GM08714 (cell line): ENCODE measurements around the gene AIG1.

Experiments
- H3K4me3 ChIP-seq: fragments of 200-500 bp; sonication (Bioruptor generic); 2 replicates; pipeline ENCODE4 v1.5.1; 2014; ENCODE audit warnings: mild to moderate bottlenecking, low read length, inconsistent platforms
- ZNF274 ChIP-seq: IDR thresholded peaks from 2 replicates; pipeline ENCODE4 v1.6.1; 2012; ENCODE audit warnings: mild to moderate bottlenecking, low read depth, low read length

Gene AIG1

GRCh38 chr6:143146186-143146851, 85.6 kb downstream of the AIG1 start:
- TF ChIP-seq ZNF274 = no peak
- no peak overlapping the region for H3K4me3 ChIP-seq

- TF ChIP-seq ZNF274 = no peak
Measured at GRCh38 chr6:143149771-143150170, 89.1 kb downstream of the AIG1 start.

GRCh38 chr6:143150281-143150680, 89.6 kb downstream of the AIG1 start:
- TF ChIP-seq ZNF274 = no peak
- H3K4me3 ChIP-seq = no peak overlapping the region

More at GRCh38 chr6:143149771-143150170, 89.1 kb downstream of the AIG1 start:
- no peak overlapping the region for H3K4me3 ChIP-seq

GRCh38 chr6:143151381-143151780, 90.7 kb downstream of the AIG1 start:
- no peak overlapping the region for H3K4me3 ChIP-seq
- TF ChIP-seq ZNF274 = no peak

- TF ChIP-seq ZNF274 = no peak
Measured at GRCh38 chr6:143155681-143156080, 95.0 kb downstream of the AIG1 start.

GRCh38 chr6:143157131-143157530, 96.4 kb downstream of the AIG1 start:
- no peak for TF ChIP-seq ZNF274
- no peak overlapping the region for H3K4me3 ChIP-seq

More at GRCh38 chr6:143155681-143156080, 95.0 kb downstream of the AIG1 start:
- H3K4me3 ChIP-seq = no peak overlapping the region

GRCh38 chr6:143158113-143158581, 97.5 kb downstream of the AIG1 start:
- H3K4me3 ChIP-seq = no peak overlapping the region
- TF ChIP-seq ZNF274 = no peak

- TF ChIP-seq ZNF274 = no peak
- no peak overlapping the region for H3K4me3 ChIP-seq
Measured at GRCh38 chr6:143159001-143159400, 98.3 kb downstream of the AIG1 start.

- no peak for TF ChIP-seq ZNF274
- H3K4me3 ChIP-seq = no peak overlapping the region
Measured at GRCh38 chr6:143160015-143160414, 99.3 kb downstream of the AIG1 start.

- TF ChIP-seq ZNF274 = no peak
Measured at GRCh38 chr6:143160439-143161220, 99.9 kb downstream of the AIG1 start.

GRCh38 chr6:143163621-143164020, 102.9 kb downstream of the AIG1 start:
- no peak overlapping the region for H3K4me3 ChIP-seq
- TF ChIP-seq ZNF274 = no peak

More at GRCh38 chr6:143160439-143161220, 99.9 kb downstream of the AIG1 start:
- no peak overlapping the region for H3K4me3 ChIP-seq

GRCh38 chr6:143164565-143165105, 103.9 kb downstream of the AIG1 start:
- no peak overlapping the region for H3K4me3 ChIP-seq
- no peak for TF ChIP-seq ZNF274

- TF ChIP-seq ZNF274 = no peak
- H3K4me3 ChIP-seq = no peak overlapping the region
Measured at GRCh38 chr6:143165315-143165855, 104.7 kb downstream of the AIG1 start.

- no peak overlapping the region for H3K4me3 ChIP-seq
- TF ChIP-seq ZNF274 = no peak
Measured at GRCh38 chr6:143166247-143166695, 105.6 kb downstream of the AIG1 start.
